GM19238 (cell line): ENCODE measurements around the gene GALK1.
"Not testable (repeated sequence)": the region's sequence is repeated elsewhere in the genome, so short reads cannot be mapped to it uniquely, and the experiment has no call there.

Source experiments
- DNase-seq: peaks from one replicate; pipeline ENCODE4 v3.0.0; 2011; ENCODE audit warnings: low spot score; ENCODE audit not compliant: insufficient read length

GALK1 gene

DNA sequence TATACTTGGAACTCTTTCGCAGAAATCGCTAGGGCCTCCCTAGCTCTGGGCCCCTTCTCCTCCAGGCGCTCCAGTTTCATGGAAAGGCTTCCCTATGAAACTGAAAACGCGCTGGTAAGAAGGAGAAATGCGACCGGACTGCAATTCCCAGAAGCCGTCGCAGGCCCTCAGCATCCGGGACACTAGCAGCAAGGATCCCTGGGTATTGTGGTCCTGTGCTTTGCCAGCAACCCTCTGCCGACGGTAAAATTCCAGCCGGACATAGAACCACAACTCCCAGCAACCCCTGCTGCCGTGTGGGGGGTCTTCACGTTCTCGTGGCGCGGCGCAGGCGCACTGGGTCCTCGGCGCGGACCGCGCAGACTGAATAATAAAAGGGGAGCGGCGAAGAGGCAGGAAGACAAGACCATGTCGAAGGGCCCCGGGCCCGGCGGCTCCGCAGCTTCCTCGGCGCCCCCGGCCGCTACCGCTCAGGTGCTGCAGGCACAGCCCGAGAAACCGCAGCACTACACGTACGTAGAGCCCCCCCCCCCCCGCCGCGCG is 19.6 kb upstream of the GALK1 start, which contains the start of gene UNK:
Gene UNK (plus strand): TSS at position 334 of the 543 bp plus-strand sequence. CDS start 75 bp downstream, at position 409.
- peak; percentile 82 for DNase-seq

DNA sequence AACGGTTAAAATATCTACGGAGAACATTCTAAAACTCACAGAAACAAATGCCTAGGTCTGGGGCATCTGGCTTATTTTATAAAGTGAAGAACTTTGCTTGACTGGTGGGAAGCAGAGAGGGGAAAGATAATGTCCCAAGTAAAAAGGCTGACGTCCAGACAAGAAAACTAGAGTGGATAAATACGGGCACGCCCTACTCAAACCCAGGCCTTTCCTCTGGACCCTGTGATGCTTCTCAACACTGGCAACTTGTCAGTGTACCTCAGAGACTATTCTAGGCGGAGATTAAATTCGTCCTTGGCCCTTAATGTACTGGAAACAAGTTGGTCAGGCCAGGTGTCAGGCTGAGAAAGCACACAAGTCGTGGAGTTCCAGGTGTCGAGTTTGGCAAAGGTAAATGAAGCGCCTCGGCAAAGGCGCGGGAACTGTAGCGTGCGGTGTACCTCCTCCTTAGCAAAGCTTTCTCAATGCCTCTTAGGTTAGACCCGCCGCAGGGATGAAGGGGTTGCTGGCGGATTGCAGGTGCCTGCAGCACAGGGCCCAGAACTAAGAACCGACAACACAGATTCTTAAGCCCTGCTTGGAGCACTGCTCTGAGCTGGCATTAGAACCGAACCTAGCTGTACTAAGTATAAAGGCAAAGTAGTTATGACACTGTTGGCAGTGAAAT is 18.9 kb upstream of the GALK1 start:
- DNase-seq, result no peak

DNA sequence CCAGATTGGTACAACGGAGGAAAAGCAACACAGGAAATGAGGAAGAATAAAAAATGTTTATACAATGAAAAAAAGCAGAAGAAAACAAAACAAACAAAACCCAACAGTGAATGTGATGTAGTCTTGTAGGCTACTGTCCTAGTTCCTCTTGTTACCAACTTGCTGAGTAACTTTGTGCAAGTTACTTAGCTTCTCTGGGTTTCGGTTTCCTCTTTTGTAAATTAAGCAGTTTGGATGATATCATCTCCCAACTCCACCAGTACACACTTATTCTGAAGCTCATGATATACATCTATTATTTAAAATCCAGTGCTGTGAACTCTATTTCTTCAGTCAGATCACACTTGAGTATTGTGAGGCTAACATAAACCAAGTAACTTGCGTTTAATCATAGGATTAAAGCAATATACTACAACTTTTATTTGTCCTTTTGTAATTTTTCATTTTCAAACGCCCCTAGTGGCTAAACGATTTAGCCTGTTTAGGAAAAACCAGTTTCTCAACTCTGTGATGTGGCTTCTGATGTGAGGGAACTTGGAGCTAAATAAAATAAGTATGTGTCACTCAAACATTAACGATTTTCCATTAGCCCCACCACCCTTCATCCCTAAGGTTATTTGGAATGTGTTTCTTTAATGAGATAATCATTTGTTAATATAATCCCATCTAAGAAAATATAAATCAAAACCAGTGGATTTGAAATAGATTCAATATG is 18.2 kb upstream of the GALK1 start:
- DNase-seq, result no peak

- no peak for DNase-seq
These were observed 15.2 kb upstream of the GALK1 start for GRCh38 chr17:75779987-75780889.

GRCh38 chr17:75779250-75779986 is 14.4 kb upstream of the GALK1 start:
- DNase-seq, result peak; percentile 92

- DNase-seq, result no peak
These were observed 13.9 kb upstream of the GALK1 start for GRCh38 chr17:75778861-75779249.

GRCh38 chr17:75778066-75778860 is 13.3 kb upstream of the GALK1 start:
- not testable (repeated sequence) for DNase-seq

DNA sequence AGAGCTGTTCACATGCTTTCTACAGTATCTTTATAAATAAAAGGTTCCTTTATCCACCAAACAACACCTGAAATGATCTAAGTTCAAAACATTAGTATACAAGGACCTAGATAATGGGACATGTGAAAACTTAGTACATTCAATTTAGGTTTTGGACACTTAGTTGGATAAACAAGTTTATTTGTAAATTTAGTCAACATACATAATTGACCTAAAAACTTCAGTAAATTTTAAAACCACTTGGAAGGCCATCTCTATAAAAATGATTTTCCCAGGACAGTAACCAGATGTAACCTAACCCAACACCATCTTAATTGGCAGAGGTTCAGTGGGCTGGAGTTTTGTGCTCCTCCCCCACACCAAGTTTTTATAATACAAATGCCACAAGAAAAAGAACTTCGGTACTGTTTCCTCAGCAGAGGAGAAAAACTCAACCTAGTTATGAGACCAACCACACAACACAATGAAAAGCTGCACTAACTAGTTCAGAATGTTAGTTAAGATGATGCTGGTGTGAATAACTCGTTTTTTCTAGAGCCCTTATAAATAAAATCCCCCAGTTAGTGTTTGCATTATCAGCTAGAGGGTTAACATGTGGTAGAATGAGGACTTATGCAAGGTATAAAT is 12.4 kb upstream of the GALK1 start:
- no peak for DNase-seq

- no peak for DNase-seq
These were observed 11.6 kb upstream of the GALK1 start for GRCh38 chr17:75776386-75777295.

DNA sequence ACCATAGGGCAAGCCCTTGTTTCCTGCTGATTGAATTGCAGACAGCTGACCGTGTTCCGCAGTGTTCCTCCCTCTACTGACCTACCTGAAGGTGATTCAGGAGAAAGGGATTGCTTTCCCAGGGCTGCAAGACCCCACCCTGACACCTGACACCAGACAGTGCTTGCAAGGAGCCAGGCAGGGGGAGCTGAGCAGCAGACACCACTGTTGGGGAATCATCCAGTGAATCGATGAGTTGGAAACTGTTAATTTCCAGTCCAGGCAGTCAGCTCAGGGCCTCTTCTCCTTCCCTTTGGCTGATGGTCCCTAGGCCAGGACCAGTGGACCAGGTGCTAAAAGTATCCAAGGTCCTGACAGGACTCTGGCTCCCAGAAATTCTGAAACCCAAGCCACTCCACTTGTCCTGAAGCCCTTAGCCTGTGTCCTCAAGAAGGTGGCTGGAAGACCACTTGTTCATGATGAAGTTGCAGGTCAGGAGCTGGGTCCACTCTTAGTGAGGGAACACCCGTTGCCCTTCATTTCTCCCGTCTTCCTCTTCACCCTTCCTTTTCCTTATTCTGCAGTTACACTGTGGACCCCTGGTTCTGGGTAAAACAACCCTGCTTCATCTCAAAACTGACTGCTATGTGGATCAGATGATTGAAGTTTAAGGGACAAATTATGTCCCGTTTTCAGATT is 10.1 kb upstream of the GALK1 start:
- no peak for DNase-seq

DNA sequence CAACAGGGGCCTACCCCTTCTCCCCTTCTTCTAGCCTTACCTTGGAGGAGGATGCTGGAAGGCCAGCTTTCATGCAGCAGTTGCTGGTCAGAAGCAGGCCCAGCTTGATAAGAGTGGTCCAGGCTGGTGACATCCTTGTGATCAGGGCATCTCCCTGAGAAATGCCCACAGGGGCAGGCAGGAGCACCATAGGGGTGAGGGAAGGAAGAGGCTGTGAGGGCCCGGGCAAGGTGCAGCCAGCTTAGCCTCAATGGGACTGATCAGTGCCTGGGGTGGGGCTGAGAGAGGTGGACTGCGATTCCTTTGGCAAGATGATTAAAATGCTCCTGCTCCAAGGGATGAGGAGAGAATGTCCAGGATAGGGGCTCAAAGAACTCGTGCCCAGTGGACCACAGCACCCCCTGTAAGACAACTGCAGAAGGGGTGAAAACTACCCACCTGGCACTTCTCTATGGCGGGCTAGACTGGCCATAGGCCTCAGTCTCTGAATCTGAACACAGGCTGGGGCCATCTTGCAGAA is 9.5 kb upstream of the GALK1 start:
- DNase-seq, result no peak

DNA sequence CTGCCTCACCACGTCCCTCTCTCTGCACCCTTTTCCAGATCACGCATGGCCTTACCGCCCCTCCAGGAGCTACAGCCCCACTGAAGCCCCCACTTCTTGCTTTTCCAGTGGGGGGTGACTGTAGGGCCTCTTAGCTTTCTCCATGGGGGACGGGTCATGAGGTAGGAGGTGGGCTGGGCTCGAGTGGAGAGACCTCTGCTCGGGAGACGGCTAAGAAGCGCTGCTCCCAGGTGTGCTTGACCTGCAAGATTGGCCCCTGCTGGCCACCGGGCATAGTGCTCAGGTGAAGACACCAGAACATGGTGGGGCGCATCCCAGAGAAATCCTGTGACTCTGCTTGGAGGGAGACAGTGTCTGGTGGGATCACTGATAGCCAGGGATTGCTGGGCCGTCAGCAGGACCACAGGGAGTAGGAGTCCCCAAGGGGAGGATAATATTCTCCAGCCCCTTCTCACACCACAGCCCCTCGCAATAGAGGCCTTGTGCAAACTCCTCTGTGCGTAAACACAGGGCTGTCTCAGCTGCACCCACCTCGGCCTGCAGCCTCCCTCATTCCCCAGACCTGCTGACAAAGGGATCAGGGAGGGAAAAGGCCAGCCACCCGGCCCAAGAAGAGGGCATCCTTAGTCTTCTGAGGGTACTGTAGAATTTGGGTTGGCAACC is 8.9 kb upstream of the GALK1 start:
- DNase-seq, result no peak

GRCh38 chr17:75773121-75773807 is 8.3 kb upstream of the GALK1 start:
- DNase-seq, result no peak

- no peak for DNase-seq
These were observed 6.6 kb upstream of the GALK1 start for GRCh38 chr17:75771334-75772281.

GRCh38 chr17:75769536-75769935 is 4.5 kb upstream of the GALK1 start:
- no peak for DNase-seq

- DNase-seq, result no peak
These were observed 2.9 kb upstream of the GALK1 start for GRCh38 chr17:75767881-75768280.
